ENCODE results near the gene IGFBP6. TPM values are rescaled to one million over a fixed set of nuclear protein-coding genes. Genes with fewer than 3 reads are reported as not detected.
"Not testable (repeated sequence)": the region's sequence is repeated elsewhere in the genome, so short reads cannot be mapped to it uniquely, and the experiment has no call there.

Gene IGFBP6
- total and polyA plus RNA-seq, 4 donors: 1.6 to 17.6 (median 12.0) TPM

GRCh38 chr12:53107122-53107521, 9.7 kb downstream of the IGFBP6 start:
- Histone ChIP-seq H3K36me3 (ENCODE audit: control insufficient read depth in 4 of 4, insufficient read depth in 3 of 4, low read depth in 1 of 4, low read length in 3 of 4) (no peaks in the 10 kb centered on the region), H3K4me3 (ENCODE audit: low read depth in 1 of 3, low read length in 3 of 3) (no peak overlapping the region), H3K27me3 (ENCODE audit: control insufficient read depth in 4 of 4, insufficient read depth in 4 of 4, low read length in 3 of 4) (no peaks in the 10 kb centered on the region), H3K4me1 (ENCODE audit: control insufficient read depth in 4 of 4, insufficient read depth in 4 of 4, low read length in 3 of 4) (peaks cover 13 to 41% (median 24%) of the 10 kb centered on the region in 4 donors), H3K9me3 (ENCODE audit: control insufficient read depth in 4 of 4, low read length in 3 of 4) (no peaks in the 10 kb centered on the region), H3K27ac (ENCODE audit: low read depth in 1 of 2, low read length in 2 of 2) (no peak overlapping the region), H3K9ac (ENCODE audit: low read depth in 1 of 2, low read length in 2 of 2) (no peak overlapping the region)
- no peak for DNase-seq (ENCODE audit: low spot score)
- WGBS: 78% methylated on average over 7 of the region's 7 CpGs
- TF ChIP-seq GABPA (IDR thresholded peaks at IDR 0.05 in 1 of 2, conservative IDR thresholded peaks at IDR 0.05 in 1 of 2) (no peak), NR2F2 (IDR thresholded peaks at IDR 0.05) (no peak), EGR1 (IDR thresholded peaks at IDR 0.05; ENCODE audit: low read depth in 2 of 2) (no peak), CTCF (IDR thresholded peaks at IDR 0.05; ENCODE audit: low read depth, low read length, missing input control) (no peak), TAF1 (conservative IDR thresholded peaks at IDR 0.05) (no peak), REST (IDR thresholded peaks at IDR 0.05) (no peak), FOXA2 (IDR thresholded peaks at IDR 0.05) (no peak), HNF4G (IDR thresholded peaks at IDR 0.05) (no peak), ATF3 (IDR thresholded peaks at IDR 0.05) (no peak), HNF4A (conservative IDR thresholded peaks at IDR 0.05) (no peak), RAD21 (IDR thresholded peaks at IDR 0.05) (no peak), SP1 (IDR thresholded peaks at IDR 0.05) (no peak), FOXA1 (IDR thresholded peaks at IDR 0.05) (no peak), MAX (IDR thresholded peaks at IDR 0.05) (no peak), RXRA (IDR thresholded peaks at IDR 0.05) (no peak)

- DNase-seq (ENCODE audit: low spot score): not testable (repeated sequence)
- 91% methylated on average over 7 of the region's 7 CpGs for WGBS
Observed at GRCh38 chr12:53112431-53112830, 15.0 kb downstream of the IGFBP6 start.

More at GRCh38 chr12:53112431-53112830, 15.0 kb downstream of the IGFBP6 start:
- not testable (repeated sequence) for H3K27me3 ChIP-seq (ENCODE audit: control insufficient read depth in 4 of 4, insufficient read depth in 4 of 4, low read length in 3 of 4); H3K9me3 ChIP-seq (ENCODE audit: control insufficient read depth in 4 of 4, low read length in 3 of 4); H3K4me1 ChIP-seq (ENCODE audit: control insufficient read depth in 4 of 4, insufficient read depth in 4 of 4, low read length in 3 of 4); H3K4me3 ChIP-seq (ENCODE audit: low read depth in 1 of 3, low read length in 3 of 3); H3K36me3 ChIP-seq (ENCODE audit: control insufficient read depth in 4 of 4, insufficient read depth in 3 of 4, low read depth in 1 of 4, low read length in 3 of 4); H3K9ac ChIP-seq (ENCODE audit: low read depth in 1 of 2, low read length in 2 of 2); H3K27ac ChIP-seq (ENCODE audit: low read depth in 1 of 2, low read length in 2 of 2)

Measured in liver (tissue), 9 donors.